CD4-positive, alpha-beta T cell treated with Interleukin-12 subunit alpha and Interleukin-12 subunit beta, for 1 hour (primary cell): ENCODE data around the gene LPO.

Source experiments
- DNase-seq: peaks from one replicate; pipeline ENCODE4 v3.0.0-alpha.2; 2020

The LPO gene

GRCh38 chr17:58264407-58265103 is 26.2 kb downstream of the LPO start:
- DNase-seq, result no peak

GRCh38 chr17:58265271-58265670 is 26.9 kb downstream of the LPO start:
- DNase-seq, result no peak

DNA sequence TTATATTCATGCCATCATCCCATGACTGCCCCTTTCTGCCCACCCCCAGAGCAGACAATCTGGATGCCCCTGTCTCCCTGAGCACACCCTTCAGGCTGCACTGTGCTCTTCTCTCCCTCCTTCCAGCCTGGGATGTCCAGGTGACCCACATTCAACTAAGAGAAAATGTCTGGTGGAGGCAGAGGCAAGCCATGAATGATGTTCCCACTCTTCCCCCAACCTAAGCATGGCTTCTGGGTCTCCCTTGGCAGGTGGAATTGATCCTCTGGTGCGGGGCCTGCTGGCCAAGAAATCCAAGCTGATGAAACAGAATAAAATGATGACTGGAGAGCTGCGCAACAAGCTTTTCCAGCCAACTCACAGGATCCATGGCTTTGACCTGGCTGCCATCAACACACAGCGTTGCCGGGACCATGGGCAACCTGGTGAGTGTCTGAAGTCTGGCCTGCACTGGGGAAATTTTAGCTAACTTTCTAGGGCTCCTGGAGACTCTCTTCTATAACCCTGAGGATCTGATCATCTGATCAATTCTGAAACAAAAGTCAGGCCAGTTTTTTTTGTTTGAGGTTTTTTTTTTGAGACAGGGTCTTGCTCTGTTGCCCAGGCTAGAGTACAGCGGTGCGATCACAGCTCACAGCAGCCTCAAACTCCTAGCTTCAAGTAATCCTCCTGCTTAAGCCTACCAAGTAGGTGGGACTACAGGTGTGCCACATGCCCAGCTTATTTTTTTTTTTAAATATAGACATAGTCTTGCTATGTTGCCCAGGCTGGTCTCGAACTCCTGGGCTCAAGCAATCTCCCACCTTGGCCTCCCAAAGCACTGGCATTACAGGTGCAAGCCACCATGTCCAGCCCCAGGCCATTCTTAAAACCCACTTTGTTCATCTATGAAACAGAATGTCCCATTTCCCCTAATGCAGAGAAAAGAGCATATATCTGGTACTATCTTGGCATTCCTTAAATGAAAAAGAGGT is 27.8 kb downstream of the LPO start:
- DNase-seq, result no peak

GRCh38 chr17:58267347-58268324 is 29.3 kb downstream of the LPO start:
- no peak for DNase-seq

GRCh38 chr17:58268326-58268725 is 29.9 kb downstream of the LPO start:
- DNase-seq, result no peak

GRCh38 chr17:58268774-58269556 is 30.6 kb downstream of the LPO start:
- DNase-seq, result no peak

GRCh38 chr17:58269557-58270291 is 31.3 kb downstream of the LPO start:
- DNase-seq, result no peak

GRCh38 chr17:58270476-58271215 is 32.3 kb downstream of the LPO start:
- no peak for DNase-seq

GRCh38 chr17:58271216-58271931 is 33.0 kb downstream of the LPO start:
- no peak for DNase-seq

DNA sequence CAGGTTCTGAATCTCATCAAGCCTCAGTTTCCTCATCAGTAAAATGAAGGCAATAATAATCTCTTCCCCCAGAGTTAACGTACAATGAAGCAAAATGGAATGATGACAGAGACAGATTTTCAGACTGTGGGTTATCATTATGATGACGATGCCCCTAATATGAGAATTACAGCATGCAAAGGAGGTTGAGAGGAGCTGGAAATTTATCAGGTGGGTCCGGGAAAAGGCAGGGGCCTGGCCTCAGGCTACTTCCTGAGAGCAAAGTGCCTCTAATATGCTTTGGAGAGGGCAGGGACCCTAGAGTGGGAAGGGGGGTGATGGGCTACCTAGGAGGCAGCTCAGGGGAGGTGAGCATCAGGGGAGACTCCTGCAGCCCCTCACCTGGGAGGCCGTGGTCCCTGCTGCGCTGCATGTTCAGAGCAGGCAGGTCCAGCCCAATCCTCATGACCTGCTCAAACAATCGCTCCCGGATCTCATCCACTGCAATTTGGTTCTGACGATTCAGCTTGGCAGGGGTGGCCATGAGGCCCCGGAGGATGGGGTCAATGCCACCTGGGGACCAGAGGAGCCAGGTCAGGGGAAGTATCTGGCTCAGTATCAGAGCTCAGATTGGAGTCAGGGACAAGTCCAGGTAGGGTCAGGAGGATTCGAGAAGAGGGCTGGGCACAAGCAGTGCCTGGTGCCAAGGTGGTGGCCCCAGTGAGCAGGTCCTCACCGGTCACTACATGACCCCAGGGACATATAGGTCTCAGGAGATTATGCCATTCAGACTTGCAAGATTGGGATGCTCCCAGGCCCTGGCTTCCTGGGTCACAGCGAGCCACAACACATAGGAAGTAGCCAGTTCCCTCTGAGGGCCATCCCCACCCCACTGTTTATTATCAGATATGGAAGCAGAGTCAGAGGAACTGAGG is 34.2 kb downstream of the LPO start:
- no peak for DNase-seq

DNA sequence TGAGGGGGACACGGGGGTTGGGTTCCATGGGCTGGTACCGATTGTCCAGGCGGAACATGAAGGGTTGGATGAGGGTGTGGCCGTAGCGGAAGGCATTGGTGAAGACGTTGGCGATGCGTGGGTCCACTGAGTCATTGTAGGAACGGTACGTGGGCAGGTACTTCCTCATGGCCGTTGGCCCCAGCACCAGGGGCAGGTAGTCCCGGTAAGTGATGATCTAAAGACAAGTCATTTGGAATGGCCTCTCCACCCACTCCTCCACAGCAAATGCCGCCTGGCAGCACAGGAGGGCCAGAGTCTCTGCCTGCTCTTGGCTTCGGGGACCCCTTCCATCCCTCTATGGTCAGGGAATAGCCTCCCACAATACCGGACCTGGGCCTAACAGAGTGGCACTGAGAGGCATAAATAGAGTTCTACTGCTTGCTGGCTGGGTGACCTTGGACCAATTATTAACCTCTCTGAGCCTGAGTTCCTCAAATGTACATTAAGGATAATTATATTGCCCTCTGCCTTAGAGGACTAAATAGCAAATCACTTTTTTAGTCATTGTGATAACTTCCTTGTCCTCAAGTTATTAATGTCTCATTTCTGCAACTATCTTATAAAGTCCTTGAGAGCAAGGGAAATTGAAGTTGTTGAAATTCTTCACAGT is 35.2 kb downstream of the LPO start:
- DNase-seq, result no peak

GRCh38 chr17:58275417-58275816 is 37.0 kb downstream of the LPO start:
- no peak for DNase-seq

DNA sequence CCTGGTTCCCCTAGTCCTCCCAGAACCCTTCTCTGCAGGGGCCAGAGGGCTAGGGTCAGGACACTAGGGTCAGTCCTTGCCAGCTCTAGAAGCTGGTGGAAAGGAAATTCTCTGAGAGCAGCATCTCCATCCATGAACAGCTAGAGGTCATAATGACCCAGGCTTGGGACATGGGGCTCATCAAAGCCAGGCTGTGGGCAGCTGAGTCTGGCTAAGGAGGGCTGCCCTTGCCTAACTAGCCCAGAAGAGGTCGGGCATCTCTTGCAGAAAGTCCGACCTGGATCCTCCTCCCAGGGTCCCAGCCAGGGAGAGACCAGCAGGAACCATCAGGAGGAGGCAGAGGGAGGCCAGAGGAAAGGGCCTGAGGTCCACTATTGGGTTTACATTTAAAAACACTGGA is 38.0 kb downstream of the LPO start:
- DNase-seq, result no peak

DNA sequence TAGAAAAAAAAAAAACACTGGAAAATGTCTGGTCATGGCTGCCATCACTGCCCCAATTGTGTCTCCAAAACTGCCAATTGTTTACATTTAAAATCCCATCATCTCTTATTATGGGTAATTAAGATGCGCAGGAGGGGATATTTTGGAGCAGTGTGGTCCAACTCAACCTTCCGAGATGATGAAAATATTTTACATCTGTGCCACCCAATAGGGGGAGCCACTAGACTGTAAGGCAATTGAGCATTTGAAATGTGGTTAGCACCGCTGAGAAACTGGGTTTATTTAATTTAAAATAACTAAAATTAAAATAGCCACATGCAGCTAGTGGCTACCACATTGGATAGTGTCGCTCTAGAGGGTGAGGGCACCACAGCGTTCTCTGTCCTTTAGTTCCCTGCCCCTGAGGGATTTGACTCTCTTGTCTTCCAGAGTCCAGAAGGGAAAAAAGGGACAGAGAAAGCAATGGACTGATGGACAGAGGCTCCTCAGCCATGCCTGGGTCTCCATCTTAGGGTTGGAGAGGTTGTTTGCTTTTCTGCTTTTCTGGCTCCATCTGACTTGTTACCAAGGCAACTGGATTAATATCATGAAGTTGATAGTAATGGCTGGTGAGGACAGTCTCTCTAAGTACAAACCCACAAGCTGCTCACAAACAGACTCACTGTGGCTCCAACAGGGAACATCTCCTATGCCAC is 38.9 kb downstream of the LPO start:
- peak; percentile 40 for DNase-seq

DNA sequence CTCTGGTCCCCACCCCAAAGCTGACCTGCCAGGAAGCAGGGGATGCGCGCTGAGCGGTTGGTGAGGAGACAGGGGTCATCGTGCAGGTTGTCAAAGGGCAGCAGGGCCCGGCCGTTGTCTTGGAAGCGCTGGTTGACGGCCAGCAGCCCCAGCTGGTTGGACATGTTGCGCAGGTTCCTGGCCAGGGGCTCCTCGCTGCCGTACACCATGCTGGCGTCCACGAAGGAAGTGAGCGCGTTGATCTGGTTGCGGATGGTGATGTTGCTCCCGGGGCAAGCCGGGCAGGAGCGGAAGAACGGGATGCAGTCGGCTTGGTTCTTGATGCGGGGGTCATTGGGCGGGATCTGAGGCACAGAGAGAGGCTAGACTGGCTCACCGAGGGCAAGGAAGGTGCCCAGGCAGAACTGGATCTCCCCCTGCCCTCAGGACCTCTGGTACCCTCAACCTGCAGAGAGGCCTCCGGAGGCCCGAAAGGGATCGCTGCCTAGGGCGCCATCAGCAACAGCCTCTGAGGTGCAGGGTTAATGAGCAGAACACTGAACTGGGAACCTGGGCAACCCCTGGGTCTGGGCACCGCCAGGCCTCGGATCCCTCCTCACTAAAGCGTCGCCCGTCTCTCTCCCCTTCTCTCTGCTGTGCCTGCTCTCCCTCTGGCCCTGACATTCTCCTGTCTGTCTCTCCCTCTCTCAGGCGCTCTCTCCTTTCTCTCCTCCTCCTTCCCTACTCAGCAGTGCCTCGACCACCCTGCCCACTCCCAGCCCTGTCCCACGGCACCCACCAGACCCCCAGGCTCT is 39.6 kb downstream of the LPO start:
- no peak for DNase-seq

DNA sequence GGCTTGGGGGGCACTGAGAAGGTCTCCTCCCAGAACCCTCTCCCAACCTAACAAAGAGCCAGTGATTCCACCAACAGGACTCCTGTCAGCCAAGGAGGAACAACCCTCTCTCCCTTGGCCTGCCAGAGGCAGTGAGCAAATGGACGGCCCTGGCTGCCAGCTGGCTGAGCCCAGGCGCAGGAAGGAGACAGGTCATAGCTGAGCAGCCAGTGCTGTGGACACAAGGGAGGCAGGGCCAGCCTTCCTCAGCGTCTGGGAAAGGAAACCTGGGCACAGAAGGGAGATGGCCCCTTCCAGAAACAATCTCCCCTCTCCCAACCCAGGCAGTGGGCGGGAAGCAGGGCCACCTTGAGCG is 40.3 kb downstream of the LPO start:
- no peak for DNase-seq
